T-helper 1 cell treated with Interleukin-12 subunit alpha and Interleukin-12 subunit beta and Interleukin-4 antibody, amounts not matched to agents 30 ng/mL and 1 ng/mL, for 36 hours (primary cell): ENCODE results near the gene ENSA. TPM values are rescaled to one million over a fixed set of nuclear protein-coding genes. Genes with fewer than 3 reads are reported as not detected.
"Not testable (repeated sequence)": the region's sequence is repeated elsewhere in the genome, so short reads cannot be mapped to it uniquely, and the experiment has no call there.

Experiments
- intact Hi-C: fragments of 100-400 bp; cut with micrococcal nuclease; formaldehyde crosslinking; loops from one replicate; pipeline ENCODE4 v1.15.1; 2024
- total RNA-seq: library from RNA; stranded (reverse); gene quantifications from 2 replicates; pipeline ENCODE4 v1.2.3, GENCODE V29; 2022

Gene ENSA
- 205 and 206 TPM in 2 replicates for total RNA-seq

- intact Hi-C loops, result loop anchor here (1.0 to 5.0 kb wide), 16 partner anchors 8 to 528 kb away; partner anchors contain the start of genes ANP32E, APH1A, ARNT and CTSS
Observed at GRCh38 chr1:150629115-150629928, at the start of gene ENSA. TSS of gene ENSA (minus strand) at chr1:150629612. CDS start at chr1:150629470, 142 bp downstream.

GRCh38 chr1:150678988-150679387 lies 49.6 kb upstream of the ENSA start:
- intact Hi-C loops, result no loop called here

GRCh38 chr1:150674881-150675280 lies 45.5 kb upstream of the ENSA start:
- intact Hi-C loops, result no loop called here

- intact Hi-C loops, result no loop called here
Observed at GRCh38 chr1:150663321-150663720, 33.9 kb upstream of the ENSA start.

- intact Hi-C loops, result no loop called here
Observed at GRCh38 chr1:150662811-150663210, 33.4 kb upstream of the ENSA start.

- intact Hi-C loops, result no loop called here
Observed at GRCh38 chr1:150661156-150661555, 31.7 kb upstream of the ENSA start.

- intact Hi-C loops, result no loop called here
Observed at GRCh38 chr1:150660584-150660983, 31.2 kb upstream of the ENSA start.

- intact Hi-C loops, result not testable (repeated sequence)
Observed at GRCh38 chr1:150657064-150657463, 27.7 kb upstream of the ENSA start.

GRCh38 chr1:150654635-150655034 lies 25.2 kb upstream of the ENSA start:
- intact Hi-C loops, result not testable (repeated sequence)

- intact Hi-C loops, result no loop called here
Observed at GRCh38 chr1:150650193-150650592, 20.8 kb upstream of the ENSA start.

- intact Hi-C loops, result no loop called here
Observed at GRCh38 chr1:150649441-150650075, 20.1 kb upstream of the ENSA start.

- intact Hi-C loops, result no loop called here
Observed at GRCh38 chr1:150642296-150642695, 12.9 kb upstream of the ENSA start.

- intact Hi-C loops, result not testable (repeated sequence)
Observed at GRCh38 chr1:150641126-150641815, 11.9 kb upstream of the ENSA start.

- intact Hi-C loops, result not testable (repeated sequence)
Observed at GRCh38 chr1:150638430-150638829, 9.0 kb upstream of the ENSA start.

GRCh38 chr1:150634839-150635622 lies 5.6 kb upstream of the ENSA start:
- intact Hi-C loops, result not testable (repeated sequence)

- intact Hi-C loops, result loop anchor here (1.0 to 5.0 kb wide), 16 partner anchors 7 to 529 kb away; partner anchors contain the start of genes ANP32E, APH1A, ARNT and CTSS
Observed at GRCh38 chr1:150628766-150629114, 672 bp downstream of the ENSA start.

- intact Hi-C loops, result loop anchor here (2.0 to 5.0 kb wide), 2 partner anchors 351 to 529 kb away; partner anchors contain the start of gene TNFAIP8L2
Observed at GRCh38 chr1:150627826-150628410, 1.5 kb downstream of the ENSA start.

- intact Hi-C loops, result loop anchor here (5.0 kb wide), 1 partner anchor 531 kb away; the partner anchor contains the start of gene TNFAIP8L2
Observed at GRCh38 chr1:150626150-150626549, 3.3 kb downstream of the ENSA start.

- intact Hi-C loops, result not testable (repeated sequence)
Observed at GRCh38 chr1:150624546-150624945, 4.9 kb downstream of the ENSA start.

- intact Hi-C loops, result not testable (repeated sequence)
Observed at GRCh38 chr1:150624134-150624533, 5.3 kb downstream of the ENSA start.
